DLD1 (cell line): ENCODE data around the gene STARD7.

Source experiments
- in situ Hi-C: cut with HindIII; loops from 2 replicates; pipeline ENCODE4 v1.10.0; 2017; ENCODE audit warnings: low sequenced_read_pairs

STARD7 gene

DNA sequence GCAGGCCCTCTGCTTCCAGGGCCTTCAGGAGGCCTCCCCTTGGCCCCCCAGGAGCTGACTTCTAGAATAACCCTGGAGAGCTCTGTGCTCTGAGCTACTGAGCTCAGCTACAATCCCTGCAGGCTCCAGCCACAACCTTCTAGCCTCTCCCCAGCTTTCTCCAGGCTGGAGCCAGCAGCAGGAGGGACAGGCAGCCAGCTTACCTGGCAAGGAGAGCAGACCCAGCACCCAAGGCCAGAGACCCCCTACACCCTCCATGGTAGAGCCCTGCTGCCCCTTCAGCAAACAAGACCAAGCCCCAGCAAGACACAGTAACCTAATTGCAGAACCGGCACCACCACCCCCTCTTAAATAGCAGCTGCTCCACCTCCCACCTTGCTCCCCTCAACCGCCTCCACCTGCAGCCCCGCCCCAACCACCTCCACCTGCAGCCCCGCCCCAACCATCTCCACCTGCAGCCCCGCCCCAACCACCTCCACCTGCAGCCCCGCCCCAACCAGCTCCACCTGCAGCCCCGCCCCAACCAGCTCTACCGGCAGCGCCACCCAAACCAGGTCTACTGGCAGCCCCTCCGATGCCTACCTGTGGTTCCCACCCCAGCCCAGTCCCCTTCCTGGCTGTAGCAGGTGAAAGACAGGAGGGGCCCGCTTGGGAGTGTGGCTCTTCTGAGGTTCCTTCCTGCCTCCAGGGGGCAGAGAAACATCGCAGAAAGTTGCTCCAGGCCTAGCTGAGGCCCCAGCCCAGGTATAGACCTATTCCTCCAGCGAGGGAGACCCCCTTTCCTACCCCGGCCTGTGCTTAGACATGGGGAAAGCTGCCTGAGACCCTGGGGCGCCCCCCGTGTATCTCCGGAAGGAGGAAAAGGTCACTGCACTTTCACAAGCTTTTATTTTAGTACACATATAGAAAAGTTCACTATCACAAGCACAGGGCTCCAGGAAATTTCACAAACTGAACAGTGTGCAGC is 70.2 kb downstream of the STARD7 start, which contains the start of gene ASTL:
Gene ASTL, minus strand, starts transcription at position 324 of the 967 bp plus-strand sequence. Its CDS starts 66 bp downstream, at position 258.
- in situ Hi-C loops: no loop called here

DNA sequence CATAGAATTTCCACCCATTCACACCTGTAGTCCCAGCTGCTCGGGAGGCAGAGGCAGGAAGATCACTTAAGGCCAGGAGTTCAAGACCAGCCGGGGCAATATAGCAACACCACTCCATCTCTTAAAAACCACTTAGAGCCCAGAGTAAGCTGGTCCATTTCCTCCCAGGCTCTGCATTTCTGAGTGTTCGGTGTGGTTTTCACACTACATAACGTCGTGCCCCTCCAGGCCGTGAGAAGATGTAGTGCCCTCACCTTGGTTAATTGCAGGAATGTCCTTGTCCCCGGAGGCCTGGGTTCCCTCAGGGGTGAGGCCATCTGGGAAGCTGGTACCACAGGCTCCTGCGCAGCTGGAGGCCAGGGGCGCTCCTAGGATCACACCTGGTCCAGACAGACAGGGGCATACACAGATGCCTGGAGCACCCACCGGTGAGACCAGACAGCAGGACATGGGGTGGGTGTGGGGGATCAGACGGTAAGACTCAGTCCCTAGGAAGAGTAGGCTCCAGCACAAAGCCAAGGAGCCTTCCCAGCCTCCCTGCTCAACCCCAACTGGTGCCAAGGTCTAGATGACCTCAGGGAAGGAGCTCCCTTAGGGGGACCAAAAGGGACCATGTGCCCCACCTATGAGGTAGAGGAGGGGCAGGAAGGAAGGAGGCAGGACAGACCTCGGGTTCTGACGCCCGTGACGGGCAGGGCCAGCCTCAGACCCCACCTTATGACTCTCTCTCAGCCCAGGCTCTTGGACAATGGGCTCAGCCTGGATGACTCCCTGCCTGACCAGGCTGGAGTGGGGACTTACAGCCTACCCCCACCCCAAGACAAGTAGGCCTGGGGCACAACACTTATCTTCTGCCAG is 71.1 kb downstream of the STARD7 start:
- in situ Hi-C loops: no loop called here

DNA sequence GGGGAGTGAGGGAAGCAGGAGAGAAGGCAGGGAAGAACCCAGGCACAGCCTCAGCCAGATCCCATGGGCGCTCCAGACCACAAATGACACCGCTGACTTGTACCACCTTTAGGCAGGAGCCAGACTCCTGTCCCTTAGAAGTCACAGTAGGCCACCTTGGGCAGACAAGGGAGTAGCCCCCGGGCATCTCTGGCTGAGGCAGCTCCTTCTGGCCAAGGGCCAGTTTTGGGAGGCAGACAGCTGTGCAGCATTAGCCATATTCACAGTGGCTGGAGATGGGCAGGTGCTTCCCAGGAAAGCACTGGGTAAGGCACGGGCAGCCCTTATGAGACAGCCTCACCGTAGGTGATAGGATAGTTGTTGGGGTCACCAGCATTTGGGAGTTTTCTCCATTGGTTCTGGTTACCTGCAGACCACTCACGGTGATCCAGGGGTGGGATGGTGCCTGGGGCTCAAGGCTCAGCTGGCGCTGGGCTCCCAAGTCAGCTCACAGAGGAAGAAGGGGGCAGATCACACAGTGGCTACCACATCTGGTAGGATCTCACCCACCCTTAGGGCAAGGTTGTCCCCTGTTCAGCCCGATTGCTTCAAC is 72.4 kb downstream of the STARD7 start:
- in situ Hi-C loops: no loop called here

DNA sequence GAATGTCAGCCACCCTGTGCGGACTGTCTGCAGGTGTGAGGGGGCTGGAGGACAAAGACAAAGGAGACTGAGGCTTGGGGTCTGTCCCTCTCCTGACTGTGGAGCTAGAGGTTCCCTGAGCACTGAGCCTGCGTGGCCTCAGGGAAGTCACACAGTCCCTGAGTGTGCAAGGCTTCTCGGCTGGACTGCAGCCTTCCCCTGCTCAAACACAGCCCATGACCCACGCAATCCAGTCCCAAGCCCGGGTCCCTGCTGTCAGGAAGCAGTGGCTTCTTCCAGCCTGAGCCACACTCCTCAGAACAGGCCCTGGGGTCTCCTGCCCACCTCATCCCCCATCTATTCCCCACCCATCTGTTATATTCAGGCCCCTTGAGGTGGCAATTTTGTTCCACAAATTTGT is 73.0 kb downstream of the STARD7 start:
- in situ Hi-C loops: no loop called here

DNA sequence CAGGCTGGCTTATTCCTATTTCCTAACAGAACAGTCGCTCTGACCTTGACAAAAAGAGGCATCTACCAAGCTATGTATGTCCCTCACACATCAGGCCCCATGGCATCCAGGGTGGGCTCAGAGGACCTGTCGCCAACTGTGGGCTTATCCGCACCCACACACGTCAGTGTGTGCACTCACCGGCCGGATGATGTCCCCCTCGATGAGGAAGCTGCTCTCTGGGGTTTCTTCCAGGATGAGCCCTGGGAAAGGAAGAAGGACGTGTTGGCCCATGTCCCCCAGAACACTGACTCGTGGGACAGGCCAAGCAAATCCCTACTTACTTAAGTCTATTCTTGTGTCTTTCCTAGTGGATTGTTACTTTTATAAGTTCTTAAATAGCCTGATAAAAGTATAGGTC is 73.5 kb downstream of the STARD7 start:
- in situ Hi-C loops: no loop called here
